SU-DHL-6 (cell line): ENCODE data around the gene BRCC3.

Experiments
- EZH2phosphoT487 ChIP-seq: fragments of 200-600 bp; sonication (generic), shearing (Covaris generic); conservative IDR thresholded peaks from 2 replicates; pipeline ENCODE4 v1.6.1; 2018; ENCODE audit warnings: mild to moderate bottlenecking, antibody characterized with exemption, low read length, moderate library complexity, mixed read lengths
- TF ChIP-seq, protein P1 (sequence below): fragments of 200-600 bp; sonication (generic); IDR thresholded peaks from one replicate; pipeline ENCODE4 v1.5.1; 2017; ENCODE audit warnings: antibody characterized with exemption, mild to moderate bottlenecking, low read length, moderate library complexity; ENCODE audit not compliant: insufficient read depth, poor library complexity, severe bottlenecking

DNA sequence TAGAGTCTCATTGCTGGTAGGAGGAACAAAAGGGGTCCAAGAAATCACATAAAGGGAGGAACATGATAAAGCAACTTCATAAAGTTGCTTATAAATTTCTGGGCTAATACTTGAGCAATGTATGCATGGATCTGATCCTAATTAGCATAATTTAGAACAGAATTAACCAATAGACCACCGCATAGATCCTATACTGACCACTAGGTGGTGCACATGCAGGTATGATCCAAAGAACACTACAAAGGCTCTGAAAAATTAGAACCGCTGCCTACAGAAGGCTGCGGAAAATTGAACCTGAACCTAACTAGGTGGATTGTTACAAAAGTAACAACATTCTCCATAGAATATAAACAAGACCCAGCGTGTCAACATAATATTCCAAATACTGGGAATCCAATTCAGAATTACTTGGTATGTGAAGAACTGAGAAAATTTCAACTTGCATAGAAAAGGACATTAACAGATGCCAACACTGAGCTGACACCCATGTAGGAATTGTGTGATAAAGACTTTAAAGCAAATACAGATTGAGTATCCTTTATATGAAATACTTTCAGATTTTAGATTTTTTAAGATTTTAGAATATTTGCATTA is 23.3 kb downstream of the BRCC3 start:
- TF ChIP-seq, protein P1, sequence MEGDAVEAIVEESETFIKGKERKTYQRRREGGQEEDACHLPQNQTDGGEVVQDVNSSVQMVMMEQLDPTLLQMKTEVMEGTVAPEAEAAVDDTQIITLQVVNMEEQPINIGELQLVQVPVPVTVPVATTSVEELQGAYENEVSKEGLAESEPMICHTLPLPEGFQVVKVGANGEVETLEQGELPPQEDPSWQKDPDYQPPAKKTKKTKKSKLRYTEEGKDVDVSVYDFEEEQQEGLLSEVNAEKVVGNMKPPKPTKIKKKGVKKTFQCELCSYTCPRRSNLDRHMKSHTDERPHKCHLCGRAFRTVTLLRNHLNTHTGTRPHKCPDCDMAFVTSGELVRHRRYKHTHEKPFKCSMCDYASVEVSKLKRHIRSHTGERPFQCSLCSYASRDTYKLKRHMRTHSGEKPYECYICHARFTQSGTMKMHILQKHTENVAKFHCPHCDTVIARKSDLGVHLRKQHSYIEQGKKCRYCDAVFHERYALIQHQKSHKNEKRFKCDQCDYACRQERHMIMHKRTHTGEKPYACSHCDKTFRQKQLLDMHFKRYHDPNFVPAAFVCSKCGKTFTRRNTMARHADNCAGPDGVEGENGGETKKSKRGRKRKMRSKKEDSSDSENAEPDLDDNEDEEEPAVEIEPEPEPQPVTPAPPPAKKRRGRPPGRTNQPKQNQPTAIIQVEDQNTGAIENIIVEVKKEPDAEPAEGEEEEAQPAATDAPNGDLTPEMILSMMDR: peak; percentile 74
- TF ChIP-seq EZH2phosphoT487: no peak
